ENCODE data around the gene PI4K2B. TPM values are rescaled to one million over a fixed set of nuclear protein-coding genes. Genes with fewer than 3 reads are reported as not detected.
"Not testable (repeated sequence)": the region's sequence is repeated elsewhere in the genome, so short reads cannot be mapped to it uniquely, and the experiment has no call there.

The PI4K2B gene
- total RNA-seq, 1 donor from 2014 or later = 22.9 TPM

GRCh38 chr4:25242195-25242594 is 8.4 kb downstream of the PI4K2B start:
- not testable (repeated sequence) for DNase-seq (ENCODE audit: low spot score)

- no peak for DNase-seq (ENCODE audit: low spot score)
Measured at GRCh38 chr4:25245181-25245580, 11.3 kb downstream of the PI4K2B start.

GRCh38 chr4:25246680-25247611 is 13.1 kb downstream of the PI4K2B start:
- DNase-seq (ENCODE audit: low spot score) = no peak

GRCh38 chr4:25248875-25249274 is 15.0 kb downstream of the PI4K2B start:
- DNase-seq (ENCODE audit: low spot score) = not testable (repeated sequence)

- DNase-seq (ENCODE audit: low spot score) = not testable (repeated sequence)
Measured at GRCh38 chr4:25249494-25249893, 15.7 kb downstream of the PI4K2B start.

- DNase-seq (ENCODE audit: low spot score) = no peak
Measured at GRCh38 chr4:25252230-25253070, 18.6 kb downstream of the PI4K2B start.

GRCh38 chr4:25253071-25253445 is 19.2 kb downstream of the PI4K2B start:
- no peak for DNase-seq (ENCODE audit: low spot score)

GRCh38 chr4:25253786-25254185 is 20.0 kb downstream of the PI4K2B start:
- DNase-seq (ENCODE audit: low spot score) = not testable (repeated sequence)

GRCh38 chr4:25258980-25259578 is 25.2 kb downstream of the PI4K2B start:
- no peak for DNase-seq (ENCODE audit: low spot score)

GRCh38 chr4:25271866-25272265 is 38.0 kb downstream of the PI4K2B start:
- DNase-seq (ENCODE audit: low spot score) = no peak

GRCh38 chr4:25280210-25280609 is 46.4 kb downstream of the PI4K2B start:
- DNase-seq (ENCODE audit: low spot score) = no peak

GRCh38 chr4:25283948-25284347 is 50.1 kb downstream of the PI4K2B start:
- DNase-seq (ENCODE audit: low spot score) = no peak

- no peak for DNase-seq (ENCODE audit: low spot score)
Measured at GRCh38 chr4:25284466-25284865, 50.6 kb downstream of the PI4K2B start.

GRCh38 chr4:25290490-25291067 is 56.7 kb downstream of the PI4K2B start:
- DNase-seq (ENCODE audit: low spot score) = peak; percentile 45

- no peak for DNase-seq (ENCODE audit: low spot score)
Measured at GRCh38 chr4:25291158-25291733, 57.4 kb downstream of the PI4K2B start.

- no peak for DNase-seq (ENCODE audit: low spot score)
Measured at GRCh38 chr4:25297528-25298242, 63.9 kb downstream of the PI4K2B start.

GRCh38 chr4:25299476-25300203 is 65.8 kb downstream of the PI4K2B start:
- DNase-seq (ENCODE audit: low spot score) = peak; percentile 73

GRCh38 chr4:25301471-25301870 is 67.6 kb downstream of the PI4K2B start:
- DNase-seq (ENCODE audit: low spot score) = no peak

GRCh38 chr4:25302626-25303025 is 68.8 kb downstream of the PI4K2B start:
- DNase-seq (ENCODE audit: low spot score) = no peak

GRCh38 chr4:25303578-25303977 is 69.7 kb downstream of the PI4K2B start:
- no peak for DNase-seq (ENCODE audit: low spot score)

Measured in umbilical cord (tissue), 2 donors.